Activated gamma-delta T cell treated with anti-CD3 and anti-CD28 coated beads, Interleukin-2, amount 50 U/mL, for 16 hours (primary cell): ENCODE results near the gene CST8.

Experiments
- DNase-seq: peaks from one replicate; pipeline ENCODE4 v3.0.0-alpha.2; 2020; ENCODE audit warnings: low read depth

CST8 gene

DNA sequence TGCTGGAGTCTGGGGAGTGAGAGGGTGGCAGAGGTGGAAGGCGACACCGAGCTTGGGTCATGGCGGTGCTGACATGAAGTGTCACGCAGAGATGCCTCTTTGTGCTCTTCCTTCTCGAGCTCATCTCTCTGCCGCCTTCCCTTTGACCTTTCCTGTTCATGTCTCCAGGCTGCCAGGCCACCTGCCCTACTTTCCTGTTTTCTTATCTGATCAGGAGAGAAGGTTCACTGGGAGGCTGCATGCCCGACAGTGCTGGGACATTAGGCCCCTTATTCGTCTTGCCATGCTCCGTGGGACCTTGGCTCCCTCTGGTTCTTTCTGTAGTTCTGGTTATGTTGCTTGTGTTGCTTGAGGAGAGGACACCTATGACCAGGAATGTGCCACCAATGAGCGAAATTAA lies 33.2 kb downstream of the CST8 start:
- DNase-seq = no peak

DNA sequence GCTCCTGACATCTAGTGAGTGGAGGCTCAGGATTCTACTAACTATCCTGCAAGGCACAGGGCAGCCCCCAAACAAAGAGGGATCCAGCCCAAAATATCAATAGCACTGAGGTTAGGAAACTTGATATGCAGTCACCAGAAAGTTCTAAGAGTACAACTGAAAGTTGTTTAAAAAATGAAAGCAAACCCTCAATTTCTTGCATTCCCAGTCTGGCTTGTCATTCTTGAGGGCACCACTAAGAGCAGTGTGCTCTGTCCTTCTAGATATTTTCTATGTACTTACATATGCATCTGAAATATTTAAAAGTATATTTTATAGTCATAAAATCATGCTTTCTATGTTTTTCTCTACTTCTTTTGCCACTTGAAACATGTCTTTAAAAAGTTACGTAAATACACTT lies 35.9 kb downstream of the CST8 start:
- DNase-seq = no peak

DNA sequence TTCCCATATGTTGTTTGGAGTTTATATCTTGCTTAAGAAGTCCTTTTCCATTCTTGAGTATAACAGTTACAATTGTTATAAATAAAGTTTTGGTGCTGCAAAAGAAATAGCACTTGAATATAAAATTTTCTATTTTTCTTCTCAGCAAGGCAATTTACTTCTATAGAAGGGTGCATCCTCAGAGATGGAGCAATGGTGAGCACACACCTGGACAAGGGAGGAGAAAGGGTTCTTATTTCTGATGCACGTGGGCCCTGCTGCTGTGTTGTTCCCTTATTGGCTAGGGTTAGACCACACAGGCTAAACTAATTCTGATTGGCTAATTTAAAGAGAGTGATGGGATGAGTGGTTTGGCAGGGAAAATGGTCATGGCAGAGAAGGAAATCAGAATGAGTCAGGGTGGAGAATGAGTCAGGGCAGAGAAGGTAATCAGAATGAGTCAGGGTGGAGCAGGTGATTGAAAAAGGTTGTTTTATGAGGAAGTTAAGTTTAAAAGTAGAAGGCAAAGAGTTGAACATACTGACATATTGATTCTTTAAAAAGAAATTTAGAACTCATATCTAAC lies 38.0 kb downstream of the CST8 start:
- DNase-seq = no peak

DNA sequence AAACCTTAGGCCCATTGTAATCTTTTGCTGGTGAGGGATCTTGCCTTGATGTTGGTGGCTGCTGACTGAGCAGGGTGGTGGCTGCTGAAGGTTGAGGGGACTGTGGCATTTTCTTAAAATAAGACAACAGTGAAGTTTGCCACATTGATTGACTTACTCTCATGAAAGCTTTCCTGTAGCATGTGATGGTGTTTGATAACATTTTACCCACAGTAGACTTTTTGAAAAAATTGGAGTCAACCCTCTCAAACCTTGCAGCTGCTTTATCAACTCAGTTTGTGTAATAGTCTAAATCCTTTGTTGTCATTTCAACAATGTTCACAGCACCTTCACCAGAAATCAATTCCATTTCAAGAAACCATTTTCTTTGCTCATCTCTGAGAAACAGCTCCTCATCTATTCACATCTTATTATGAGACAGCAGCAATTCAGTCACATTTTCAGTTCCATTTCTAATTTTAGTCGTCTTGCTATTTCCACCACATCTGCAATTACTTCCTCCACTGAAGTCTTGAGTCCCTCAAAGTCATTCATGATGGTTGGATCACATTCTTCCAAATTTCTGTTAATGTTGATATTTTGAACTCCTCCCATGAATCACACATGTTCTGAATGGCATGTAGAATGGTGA lies 40.1 kb downstream of the CST8 start:
- no peak for DNase-seq

DNA sequence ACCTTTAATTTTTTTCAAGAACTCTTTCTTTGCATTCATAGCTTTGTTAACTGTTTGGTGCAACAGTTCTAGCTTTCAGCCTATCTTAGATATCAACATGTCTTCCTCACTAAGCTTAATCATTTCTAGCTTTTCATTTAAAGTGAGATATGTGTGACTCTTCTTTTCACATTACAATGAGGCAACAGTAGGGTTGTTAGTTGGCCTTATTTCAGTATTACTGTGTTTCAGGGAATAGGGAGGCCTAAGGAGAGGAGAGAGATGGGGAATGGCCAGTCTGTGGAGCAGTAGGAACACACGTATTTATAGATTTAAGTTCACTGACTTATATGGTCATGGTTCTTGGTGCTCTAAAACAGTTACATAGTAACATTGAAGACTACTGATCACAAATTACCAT lies 41.6 kb downstream of the CST8 start:
- DNase-seq = no peak

DNA sequence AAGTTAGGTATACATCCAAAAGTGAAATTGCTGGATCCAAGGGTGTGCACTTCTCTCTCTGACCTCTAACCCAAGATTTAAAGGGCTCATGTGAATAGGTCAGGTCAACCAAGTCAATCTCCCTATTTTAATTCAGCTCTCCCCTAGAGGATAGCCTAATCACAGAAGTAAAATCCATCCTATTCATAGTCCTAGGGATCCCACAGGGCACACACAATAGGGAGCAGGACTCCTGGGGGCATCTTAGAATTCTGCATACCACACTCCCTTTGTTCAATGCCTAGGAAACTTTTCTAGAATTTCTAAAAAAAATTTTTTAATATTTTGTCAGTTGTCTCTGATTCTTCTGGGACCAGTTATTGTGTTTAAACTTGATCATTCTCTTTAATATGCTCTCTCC lies 42.2 kb downstream of the CST8 start:
- DNase-seq = no peak

DNA sequence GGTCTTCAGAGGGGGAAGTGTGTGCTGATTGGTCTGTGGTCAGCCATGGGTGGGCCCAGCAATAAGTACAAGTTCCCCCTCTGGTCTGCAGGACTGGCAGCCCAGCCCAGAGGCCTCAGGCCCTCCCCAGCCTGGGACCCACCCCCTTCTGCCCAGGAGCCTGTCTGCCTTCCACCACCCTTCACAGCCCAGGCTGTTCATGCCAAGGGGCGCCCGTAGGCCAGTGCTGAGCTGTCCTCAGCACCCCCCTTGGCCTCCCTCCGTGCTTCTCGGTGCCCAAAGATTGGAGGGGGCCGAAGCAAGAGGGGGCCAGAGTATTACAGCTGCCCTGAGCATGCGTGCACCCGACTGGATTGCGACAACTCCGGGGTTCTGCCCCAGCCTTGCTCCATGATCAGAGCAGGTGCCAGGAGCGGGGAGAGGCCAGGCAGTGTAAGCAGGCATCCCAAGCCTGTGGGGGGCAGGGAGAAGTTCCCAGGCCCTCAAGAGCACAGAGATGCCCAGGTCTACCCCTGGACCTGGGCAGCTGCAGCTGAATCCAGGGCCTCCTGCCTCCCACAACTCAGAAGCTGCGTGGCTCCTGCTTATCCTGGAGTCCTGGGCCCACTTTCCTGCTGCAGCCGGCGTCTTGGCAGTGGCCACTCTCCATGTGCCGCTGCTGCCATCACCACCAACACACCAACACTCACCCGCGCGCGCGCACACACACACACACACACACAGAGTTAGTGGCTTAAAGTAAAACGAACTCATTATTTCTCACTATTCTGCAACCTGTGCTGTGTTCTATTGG lies 44.1 kb downstream of the CST8 start:
- DNase-seq = no peak

DNA sequence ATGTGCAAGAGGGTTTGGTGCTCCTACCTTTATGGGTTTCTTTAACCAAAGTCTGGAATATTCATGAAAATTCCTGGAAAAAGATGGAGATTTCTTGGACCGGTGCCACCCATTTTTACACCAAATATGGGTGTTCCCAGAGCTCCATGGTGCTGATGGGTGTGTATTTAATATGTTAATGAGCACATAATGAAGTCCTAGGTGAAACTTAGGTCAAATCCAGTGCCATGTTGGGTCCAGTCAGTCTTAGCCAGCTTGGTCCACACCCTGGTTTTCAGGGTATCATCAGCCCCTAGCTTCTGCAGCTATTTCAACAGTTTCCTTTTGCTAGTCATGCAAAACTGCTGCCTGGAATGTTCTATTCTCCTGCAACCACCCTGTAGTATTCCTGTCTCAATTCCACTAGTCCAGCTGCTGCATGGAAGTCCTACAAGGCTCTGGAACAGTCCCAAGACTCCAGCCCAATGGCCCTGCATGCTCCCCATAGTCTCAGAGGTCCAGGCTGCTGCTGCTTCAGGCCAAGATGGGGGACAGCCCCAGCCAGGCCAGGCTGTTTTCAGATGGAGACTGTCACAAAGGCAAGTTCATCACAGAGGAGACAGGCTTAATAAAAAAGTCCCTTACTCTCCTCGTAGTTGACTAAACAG lies 45.5 kb downstream of the CST8 start:
- no peak for DNase-seq

DNA sequence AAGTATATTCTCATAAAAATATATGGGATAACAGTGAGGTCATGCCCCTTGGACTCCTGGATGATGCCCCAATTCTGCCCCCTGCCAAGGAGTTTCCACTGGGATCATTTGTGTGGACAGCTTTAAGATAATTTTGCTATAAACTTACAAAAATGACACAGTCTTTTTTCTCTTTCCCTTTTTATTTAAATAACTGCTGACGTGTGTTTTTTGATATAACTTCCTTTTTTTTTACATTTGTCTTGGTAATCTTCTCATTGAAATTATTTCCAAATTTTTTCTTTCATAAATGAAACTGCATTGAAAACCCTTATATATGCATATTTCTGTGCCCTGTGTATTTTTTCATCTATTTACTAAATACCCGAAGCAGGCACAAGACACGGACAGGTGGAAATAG lies 46.1 kb downstream of the CST8 start:
- no peak for DNase-seq

DNA sequence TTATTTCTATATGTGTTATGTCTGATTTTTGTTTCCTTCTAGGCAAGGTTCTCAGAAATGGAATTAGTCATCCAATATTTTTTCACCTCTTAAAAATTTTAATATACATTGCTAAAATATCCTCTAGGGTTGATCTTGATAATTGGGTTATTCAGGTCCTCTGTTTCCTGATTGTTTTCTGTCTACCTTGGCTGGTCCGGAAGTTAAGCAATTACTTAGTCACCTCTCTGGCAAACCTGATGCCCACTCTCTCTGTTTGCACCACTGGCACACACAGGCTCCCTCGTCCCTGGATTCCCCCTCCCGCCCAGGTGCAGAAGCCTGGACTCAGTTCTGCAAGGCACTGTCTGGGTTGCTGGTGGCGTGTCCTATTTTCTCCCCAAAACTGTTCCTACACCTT lies 49.7 kb downstream of the CST8 start:
- no peak for DNase-seq

DNA sequence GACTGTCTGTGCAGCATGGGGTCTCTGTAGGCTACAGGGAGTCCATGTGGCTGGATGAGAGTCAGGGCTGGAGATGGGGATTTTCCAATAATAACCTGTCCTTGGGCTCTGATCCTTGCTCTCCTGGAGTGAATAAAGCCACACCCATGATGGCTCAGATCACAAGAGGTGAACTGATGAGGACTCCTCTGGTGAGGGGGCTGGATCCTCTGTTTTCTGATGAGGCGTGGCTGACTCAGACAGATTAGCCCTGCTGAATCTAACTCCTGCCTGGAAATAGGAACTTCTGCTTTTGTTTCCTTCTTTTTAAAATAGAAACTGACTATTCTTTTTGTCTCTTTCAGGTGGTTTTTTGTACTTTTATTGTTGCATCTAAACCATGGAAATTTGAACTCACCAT lies 50.4 kb downstream of the CST8 start:
- DNase-seq = no peak

DNA sequence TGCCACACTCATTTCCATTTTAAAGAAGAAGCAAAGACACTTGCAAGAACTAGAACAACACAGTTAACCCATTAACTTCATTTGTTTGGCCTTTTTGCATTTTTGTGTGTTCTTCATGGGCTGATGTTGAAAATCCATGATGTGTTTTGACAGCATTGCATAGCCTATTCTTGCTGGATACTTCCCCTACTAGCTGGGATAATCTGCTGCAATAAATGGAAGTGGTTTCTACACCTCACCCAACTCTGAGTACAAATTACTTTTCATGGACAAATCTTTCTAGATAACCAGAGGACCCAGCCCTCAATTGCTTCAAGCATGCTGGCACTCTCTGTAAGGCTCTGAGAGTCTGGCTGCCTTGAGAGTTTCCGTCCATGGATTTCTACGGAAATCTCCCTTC lies 50.9 kb downstream of the CST8 start:
- DNase-seq = no peak

DNA sequence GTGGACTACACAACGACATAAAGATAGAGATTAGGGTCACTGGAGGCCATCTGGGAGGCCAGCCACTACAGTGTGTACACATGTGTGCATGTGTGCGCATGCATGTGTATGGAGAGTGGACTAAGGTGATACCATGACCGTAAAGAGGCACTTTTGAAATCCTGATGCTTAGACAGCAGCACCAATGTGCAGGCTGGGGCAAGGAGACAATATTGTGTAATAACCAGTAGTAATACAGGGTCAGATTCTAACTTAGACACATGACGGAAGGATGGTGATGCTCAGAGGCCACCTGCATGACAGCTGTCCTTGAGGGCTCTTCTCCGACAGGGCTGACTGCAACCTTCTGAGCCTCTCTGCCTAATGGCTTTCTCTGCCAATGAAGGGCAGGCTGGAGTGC lies 51.9 kb downstream of the CST8 start:
- no peak for DNase-seq

DNA sequence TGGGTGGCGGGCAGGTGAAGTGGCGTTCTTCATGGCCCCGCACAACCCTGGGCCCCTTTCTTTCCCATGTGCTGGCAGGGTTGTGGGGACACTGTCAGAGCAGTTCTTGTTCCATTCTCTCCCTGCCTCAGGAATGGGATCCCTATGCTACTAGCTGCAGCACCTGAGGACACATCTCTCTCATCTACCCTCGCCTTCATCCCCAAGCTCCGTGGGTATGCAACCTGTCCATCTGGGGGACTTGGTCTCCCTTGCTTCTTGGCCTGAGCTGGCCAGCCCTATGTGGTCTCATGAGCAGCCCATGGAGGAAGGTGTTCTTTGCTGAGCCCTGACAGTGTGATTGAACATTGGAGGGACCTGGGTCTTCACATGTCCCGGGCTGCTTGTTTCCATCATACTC lies 53.2 kb downstream of the CST8 start:
- no peak for DNase-seq
